Activated gamma-delta T cell (primary cell): ENCODE measurements around the gene TNFAIP8.

Experiments used
- DNase-seq: peaks from one replicate; lab custom pipeline; 2025; lab: John Stamatoyannopoulos, UW

TNFAIP8 gene

GRCh38 chr5:119367502-119368237 lies 11.9 kb downstream of the TNFAIP8 start:
- no peak for DNase-seq

GRCh38 chr5:119368238-119368630 lies 12.4 kb downstream of the TNFAIP8 start:
- no peak for DNase-seq

DNA sequence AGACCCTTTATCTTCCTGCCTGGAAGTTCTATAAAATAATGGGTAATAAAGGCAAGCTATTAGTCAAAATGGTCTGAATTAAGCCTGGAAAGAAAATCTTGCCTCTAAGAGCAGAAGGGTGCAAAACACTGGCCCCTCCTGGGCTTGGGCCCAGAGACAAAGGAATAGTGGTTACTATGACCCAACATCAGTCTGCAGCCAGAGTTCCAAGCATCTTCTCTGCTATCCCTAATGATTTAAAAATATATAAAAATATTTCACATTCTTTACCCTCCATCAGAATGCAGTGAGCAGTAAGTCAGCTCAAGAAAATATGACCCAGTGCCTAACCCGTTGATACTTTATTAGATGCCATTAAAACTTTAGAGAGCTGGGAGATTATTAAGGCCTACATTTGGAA lies 14.7 kb downstream of the TNFAIP8 start:
- no peak for DNase-seq

DNA sequence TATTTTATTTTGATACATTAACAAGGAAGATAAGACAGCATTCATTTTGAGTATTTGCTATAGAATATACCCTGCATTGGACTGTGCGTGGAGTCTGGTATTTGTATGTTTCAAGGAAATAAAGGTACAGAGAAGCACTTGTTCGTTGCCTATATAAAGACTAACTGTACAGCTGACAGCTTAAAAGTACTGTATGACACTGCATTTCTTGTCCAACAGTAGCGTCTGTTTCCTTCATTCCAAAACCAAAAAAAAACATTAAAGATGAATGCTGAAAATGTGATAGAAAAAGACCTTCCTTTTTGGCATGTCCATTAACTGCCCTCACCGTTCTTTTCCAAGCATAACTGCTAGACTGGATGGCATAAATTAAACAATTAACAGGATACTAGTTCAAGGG lies 15.3 kb downstream of the TNFAIP8 start:
- DNase-seq, result no peak

DNA sequence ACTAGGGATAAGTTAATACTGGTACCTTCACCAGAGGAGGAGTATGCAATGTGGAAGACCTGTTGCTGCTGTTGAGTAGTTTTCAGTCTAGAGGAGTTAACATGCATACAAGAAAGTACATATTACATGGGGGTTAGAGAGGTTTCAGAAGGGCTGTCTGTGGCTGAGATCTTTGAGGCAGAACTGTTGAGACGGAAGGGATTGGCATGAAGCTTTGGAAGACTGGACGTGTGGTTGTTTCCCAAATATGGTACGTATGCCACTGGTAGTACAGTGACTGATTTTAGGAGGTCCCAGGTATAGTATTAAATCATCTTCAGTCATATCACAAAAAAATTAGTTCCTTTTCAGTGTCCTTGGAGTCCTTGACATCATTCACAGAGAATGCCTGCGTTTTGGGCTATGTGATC lies 17.6 kb downstream of the TNFAIP8 start:
- DNase-seq, result no peak

DNA sequence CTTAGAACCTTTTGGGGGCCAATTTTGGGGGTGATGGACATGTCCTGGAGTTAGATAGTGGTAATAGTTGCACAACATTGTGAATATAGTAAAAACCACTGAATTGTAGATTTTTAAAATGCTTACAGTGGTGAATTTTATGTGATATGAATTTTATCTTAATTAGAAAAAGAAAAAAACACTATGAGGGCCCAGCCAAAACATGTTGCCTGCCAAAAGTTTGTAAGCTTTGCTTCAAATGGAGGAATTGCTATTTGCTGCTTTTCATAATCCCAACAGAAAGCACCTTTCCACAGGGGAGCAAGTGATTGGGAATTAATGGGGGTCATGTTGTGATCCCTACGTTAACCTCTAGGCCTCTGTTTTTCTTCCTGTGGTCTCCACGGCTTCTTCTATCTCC lies 19.1 kb downstream of the TNFAIP8 start:
- DNase-seq, result no peak

DNA sequence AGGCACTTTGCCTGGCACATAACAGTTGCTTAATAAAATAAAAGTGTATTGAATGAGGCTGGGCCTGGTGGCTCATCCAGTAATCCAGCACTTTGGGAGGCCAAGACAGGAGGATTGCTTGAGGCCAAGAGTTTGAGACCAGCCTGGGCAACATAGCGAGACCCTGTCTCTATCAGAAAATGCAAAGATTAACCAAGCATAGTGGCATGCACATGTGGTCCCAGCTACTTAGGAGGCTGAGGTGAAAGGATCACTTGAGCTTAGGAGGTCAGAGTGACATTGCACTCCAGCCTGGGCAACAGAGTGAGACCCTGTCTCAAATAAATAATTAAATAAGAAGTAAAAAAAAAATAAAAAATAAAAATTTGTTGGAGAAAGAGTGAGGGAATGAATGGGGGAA lies 21.2 kb downstream of the TNFAIP8 start:
- DNase-seq, result no peak

- no peak for DNase-seq
These were observed 22.4 kb downstream of the TNFAIP8 start for GRCh38 chr5:119378075-119378700.

DNA sequence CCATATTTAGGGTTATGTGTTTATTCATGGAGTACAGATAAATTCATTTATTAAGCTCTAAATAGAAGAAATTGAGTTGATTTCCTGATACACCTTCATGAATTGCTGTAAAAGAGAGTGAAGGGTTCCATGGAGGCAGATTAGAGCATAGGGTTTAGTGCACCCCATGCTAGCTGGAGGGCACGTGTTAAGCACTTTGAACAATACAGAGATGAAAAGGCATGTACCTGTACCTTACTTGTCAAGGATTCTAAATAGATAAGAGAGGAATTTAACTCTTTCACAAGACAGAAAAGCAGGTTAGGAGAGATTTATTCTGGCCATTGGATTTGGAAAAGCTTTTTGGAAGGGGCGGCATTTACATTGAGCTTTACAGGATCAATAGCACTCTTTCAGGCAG lies 23.3 kb downstream of the TNFAIP8 start:
- no peak for DNase-seq

- no peak for DNase-seq
These were observed 24.2 kb downstream of the TNFAIP8 start for GRCh38 chr5:119379942-119380547.

DNA sequence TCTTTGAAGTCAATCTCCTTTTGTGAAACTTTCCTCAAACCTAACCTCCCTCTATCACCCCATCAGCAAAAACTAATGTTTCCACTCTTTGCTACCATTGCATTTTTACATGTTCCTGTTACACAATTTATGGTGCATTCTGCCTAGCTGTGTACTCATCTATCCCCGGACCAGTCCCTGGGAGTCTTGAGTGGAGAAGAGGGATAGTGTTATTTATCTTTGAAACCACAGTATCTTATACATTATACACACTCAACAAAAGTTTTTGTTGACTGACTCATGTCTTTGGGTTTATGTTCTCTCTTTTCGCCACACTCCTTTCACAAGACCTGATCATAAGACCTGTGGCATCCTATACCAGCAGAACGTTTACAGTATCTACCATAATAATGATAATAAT lies 26.4 kb downstream of the TNFAIP8 start:
- no peak for DNase-seq

DNA sequence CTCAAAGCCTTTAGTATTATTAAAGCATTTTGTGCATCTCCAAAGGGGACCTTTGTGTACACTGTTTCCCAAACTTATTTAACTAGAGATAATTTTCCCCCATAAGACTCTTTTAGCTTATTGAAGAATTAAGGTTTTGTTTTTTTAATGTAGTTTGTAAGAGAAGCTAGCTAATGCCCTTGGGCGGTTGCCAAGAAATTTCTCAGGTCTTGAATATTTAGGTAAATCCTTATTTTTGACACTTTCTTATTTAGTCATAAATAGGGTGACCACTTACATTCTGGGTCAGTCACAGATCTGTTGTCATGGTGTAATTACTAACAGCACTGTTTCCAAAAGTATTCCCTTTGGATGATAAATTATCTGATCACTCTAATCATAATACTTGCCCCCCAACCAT lies 27.2 kb downstream of the TNFAIP8 start:
- DNase-seq, result no peak

DNA sequence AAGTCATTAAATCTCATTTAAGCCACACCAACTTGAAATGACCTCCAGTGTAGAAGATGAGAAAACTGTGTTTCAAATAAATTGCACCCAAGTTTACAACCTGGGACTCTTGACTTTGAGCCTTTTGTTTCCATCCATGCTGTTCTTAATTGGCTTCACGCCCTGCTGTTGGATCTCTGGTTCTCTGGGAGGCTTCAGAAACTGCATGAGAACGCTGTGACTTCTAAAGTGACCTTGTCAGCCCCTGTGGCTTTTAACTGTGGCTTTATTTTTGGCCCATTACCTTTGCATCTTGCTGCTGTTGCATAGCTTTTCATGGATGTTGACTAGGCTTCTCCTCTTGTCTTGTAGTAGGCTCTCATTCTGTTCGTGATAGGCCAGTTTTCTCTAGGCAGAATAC lies 29.3 kb downstream of the TNFAIP8 start:
- DNase-seq, result no peak

- no peak for DNase-seq
These were observed 29.8 kb downstream of the TNFAIP8 start for GRCh38 chr5:119385536-119386128.

GRCh38 chr5:119386596-119387344 lies 31.0 kb downstream of the TNFAIP8 start:
- no peak for DNase-seq

- DNase-seq, result no peak
These were observed 32.3 kb downstream of the TNFAIP8 start for GRCh38 chr5:119387945-119388618.

GRCh38 chr5:119388619-119389190 lies 32.9 kb downstream of the TNFAIP8 start:
- no peak for DNase-seq

GRCh38 chr5:119389288-119390030 lies 33.6 kb downstream of the TNFAIP8 start:
- DNase-seq, result no peak

DNA sequence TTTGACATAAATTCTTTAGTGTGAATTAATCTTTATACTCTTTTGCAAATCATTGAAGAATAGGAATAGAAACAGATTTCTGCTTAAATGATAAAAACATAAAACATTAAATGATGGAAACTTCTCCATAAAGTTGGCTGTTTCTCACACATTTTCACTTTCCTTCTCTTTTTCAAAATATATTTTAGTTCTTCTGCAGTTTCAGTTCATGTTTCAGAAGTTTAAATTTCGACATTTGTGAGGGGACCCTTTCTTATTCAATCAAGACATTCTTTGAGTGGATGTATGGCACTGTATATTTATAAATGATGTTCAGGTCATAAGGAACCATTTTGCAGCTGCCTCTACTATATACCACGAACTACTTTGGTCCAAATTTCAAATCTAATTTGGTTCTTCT lies 34.6 kb downstream of the TNFAIP8 start:
- DNase-seq, result no peak

- no peak for DNase-seq
These were observed 37.4 kb downstream of the TNFAIP8 start for GRCh38 chr5:119393201-119393691.
